K562 (cell line): Measurements from ENCODE around the gene ANKS1A. TPM values are rescaled to one million over a fixed set of nuclear protein-coding genes. Genes with fewer than 3 reads are reported as not detected.
A peak's percentile ranks its signal among the peaks of the same experiment; 100 is the strongest.

ENCODE experiments used
- ATF1 ChIP-seq, 2 experiments: fragments of 450-650 bp in 1 of 2; IDR thresholded peaks; 2 replicates each; pipeline ENCODE4 v1.6.1; 2016; ENCODE audit warnings: missing compliant biosample characterization in 1 of 2, missing genetic modification characterization in 1 of 2
- COPS2 ChIP-seq: fragments of 450-650 bp; conservative IDR thresholded peaks from 2 replicates; pipeline ENCODE4 v1.6.1; 2016; ENCODE audit warnings: mild to moderate bottlenecking, moderate library complexity
- MECOM ChIP-seq: fragments of 250-450 bp; sonication (Bioruptor Pico); IDR thresholded peaks from 2 replicates; pipeline ENCODE4 v1.8.0; 2022; ENCODE audit warnings: inconsistent platforms
- RBM25 ChIP-seq: fragments of 200-400 bp; formaldehyde crosslinking; IDR thresholded peaks from 2 replicates; pipeline ENCODE4 v1.6.1; 2018; ENCODE audit warnings: low read length, low read depth, moderate library complexity; ENCODE audit not compliant: severe bottlenecking
- RBM39 ChIP-seq: fragments of 200-400 bp; formaldehyde crosslinking; optimal IDR thresholded peaks from 2 replicates; pipeline ENCODE3; 2018; ENCODE audit warnings: low read depth, low read length
- SMAD1 ChIP-seq: fragments of 150-350 bp; IDR thresholded peaks from 2 replicates; pipeline ENCODE4 v1.6.1; 2014; ENCODE audit warnings: low read length, low read depth; ENCODE audit not compliant: partially characterized antibody
- STAT5A ChIP-seq: IDR thresholded peaks from 2 replicates; pipeline ENCODE4 v1.6.1; 2012; ENCODE audit warnings: low read length, inconsistent platforms, borderline replicate concordance
- TCF3 ChIP-seq: sonication (generic); formaldehyde crosslinking; IDR thresholded peaks from 2 replicates; pipeline ENCODE4 v1.4.0; 2020; ENCODE audit warnings: mild to moderate bottlenecking, missing genetic modification reagents
- ZNF583 ChIP-seq: fragments of 250-450 bp; sonication (Bioruptor Pico); IDR thresholded peaks from 2 replicates; pipeline ENCODE4 v1.4.0; 2020
- ZNF76 ChIP-seq: fragments of 250-450 bp; sonication (Bioruptor Pico); IDR thresholded peaks from 2 replicates; pipeline ENCODE4 v1.4.0; 2020; ENCODE audit warnings: mild to moderate bottlenecking, moderate library complexity, borderline replicate concordance
- polyA plus RNA-seq, 8 experiments: library from polyadenylated mRNA; depleted of rRNA in 4 of 8; stranded (reverse) in 5 of 8; unstranded in 3 of 8; fragments of >200 nt; fragmentation: Nextera tagmentation in 2 of 8; fragmentation: Illumina TruSeq in 1 of 8; extraction: Ambion mirVana in 2 of 8; extraction: Trizol in 1 of 8; gene quantifications; 2 replicates each; pipeline versions ENCODE4 v1.2.1 to v1.2.3, GENCODE V29; 2011 to 2014; ENCODE audit warnings: inconsistent platforms in 1 of 8, missing spikeins in 1 of 8
- total RNA-seq, 7 experiments: library from RNA; depleted of rRNA in 6 of 7; stranded (reverse); fragments of >200 nt in 6 of 7; fragmentation: Illumina TruSeq in 2 of 7; extraction: Trizol in 2 of 7; gene quantifications; 2 replicates each; pipeline versions ENCODE4 v1.2.1 to v1.2.3, GENCODE V29; 2011 to 2021; ENCODE audit warnings: low replicate concordance in 1 of 7
- TF ChIP-seq, protein P1 (sequence below), 2 experiments: fragments of 450-650 bp; IDR thresholded peaks; 2 replicates each; pipeline ENCODE4 v1.6.1; 2016; ENCODE audit warnings: mild to moderate bottlenecking in 2 of 2, borderline replicate concordance in 1 of 2, low read depth in 1 of 2, moderate library complexity in 1 of 2
- TF ChIP-seq, protein P2 (sequence below), 2 experiments: fragments of 450-650 bp in 1 of 2; sonication (generic) in 1 of 2; formaldehyde crosslinking; conservative IDR thresholded peaks; 2 replicates each; pipeline versions ENCODE4 v1.4.0 to v1.8.1; 2020 to 2022; ENCODE audit warnings: mild to moderate bottlenecking in 1 of 2, missing genetic modification reagents in 1 of 2
- TF ChIP-seq, protein P3 (sequence below), 2 experiments: fragments of 450-650 bp; conservative IDR thresholded peaks; 2 replicates each; pipeline ENCODE4 v1.6.1; 2017; ENCODE audit warnings: mild to moderate bottlenecking in 2 of 2, moderate library complexity in 2 of 2
- TF ChIP-seq, protein P4 (sequence below): fragments of 150-350 bp; conservative IDR thresholded peaks from 2 replicates; pipeline ENCODE4 v1.6.1; 2014; ENCODE audit warnings: low read length

ANKS1A gene
- total and polyA plus RNA-seq, 9 of the 15 experiments (the other 6 are each of a cell fraction or from before 2014, with no cell fraction given): 1.1 to 13.8 (median 5.3) TPM

DNA sequence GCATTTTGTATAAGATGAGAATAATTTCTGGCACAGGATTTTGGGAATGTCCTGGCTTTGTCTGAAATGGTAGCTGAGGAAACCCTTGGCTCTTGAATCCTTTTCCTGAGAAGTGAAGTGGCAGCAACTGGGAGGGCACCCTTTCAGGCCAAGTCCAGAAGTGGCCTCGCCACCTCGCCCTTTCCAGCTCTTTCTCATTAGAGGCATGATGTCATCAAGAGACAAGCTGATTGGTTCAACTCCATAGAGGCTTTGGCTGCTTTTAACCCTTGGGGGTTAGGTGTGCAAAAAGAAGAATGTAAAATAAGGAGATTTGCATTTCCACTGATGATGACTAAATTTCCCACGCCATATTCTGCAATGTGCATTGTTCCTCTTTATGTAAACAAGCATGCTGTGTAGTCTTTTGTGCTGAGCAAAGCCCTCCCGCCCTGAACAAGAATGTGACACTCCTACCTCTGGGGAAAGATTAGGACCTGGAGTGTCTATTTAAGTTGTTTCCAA, 135.5 kb downstream of the ANKS1A start (continued):
- TF ChIP-seq STAT5A: no peak
- 0 out of 2 replicates have a peak, but pooled peaks have one; percentile 15 for TF ChIP-seq TCF3 (CRISPR knock-in tag)
- TF ChIP-seq, protein P1, sequence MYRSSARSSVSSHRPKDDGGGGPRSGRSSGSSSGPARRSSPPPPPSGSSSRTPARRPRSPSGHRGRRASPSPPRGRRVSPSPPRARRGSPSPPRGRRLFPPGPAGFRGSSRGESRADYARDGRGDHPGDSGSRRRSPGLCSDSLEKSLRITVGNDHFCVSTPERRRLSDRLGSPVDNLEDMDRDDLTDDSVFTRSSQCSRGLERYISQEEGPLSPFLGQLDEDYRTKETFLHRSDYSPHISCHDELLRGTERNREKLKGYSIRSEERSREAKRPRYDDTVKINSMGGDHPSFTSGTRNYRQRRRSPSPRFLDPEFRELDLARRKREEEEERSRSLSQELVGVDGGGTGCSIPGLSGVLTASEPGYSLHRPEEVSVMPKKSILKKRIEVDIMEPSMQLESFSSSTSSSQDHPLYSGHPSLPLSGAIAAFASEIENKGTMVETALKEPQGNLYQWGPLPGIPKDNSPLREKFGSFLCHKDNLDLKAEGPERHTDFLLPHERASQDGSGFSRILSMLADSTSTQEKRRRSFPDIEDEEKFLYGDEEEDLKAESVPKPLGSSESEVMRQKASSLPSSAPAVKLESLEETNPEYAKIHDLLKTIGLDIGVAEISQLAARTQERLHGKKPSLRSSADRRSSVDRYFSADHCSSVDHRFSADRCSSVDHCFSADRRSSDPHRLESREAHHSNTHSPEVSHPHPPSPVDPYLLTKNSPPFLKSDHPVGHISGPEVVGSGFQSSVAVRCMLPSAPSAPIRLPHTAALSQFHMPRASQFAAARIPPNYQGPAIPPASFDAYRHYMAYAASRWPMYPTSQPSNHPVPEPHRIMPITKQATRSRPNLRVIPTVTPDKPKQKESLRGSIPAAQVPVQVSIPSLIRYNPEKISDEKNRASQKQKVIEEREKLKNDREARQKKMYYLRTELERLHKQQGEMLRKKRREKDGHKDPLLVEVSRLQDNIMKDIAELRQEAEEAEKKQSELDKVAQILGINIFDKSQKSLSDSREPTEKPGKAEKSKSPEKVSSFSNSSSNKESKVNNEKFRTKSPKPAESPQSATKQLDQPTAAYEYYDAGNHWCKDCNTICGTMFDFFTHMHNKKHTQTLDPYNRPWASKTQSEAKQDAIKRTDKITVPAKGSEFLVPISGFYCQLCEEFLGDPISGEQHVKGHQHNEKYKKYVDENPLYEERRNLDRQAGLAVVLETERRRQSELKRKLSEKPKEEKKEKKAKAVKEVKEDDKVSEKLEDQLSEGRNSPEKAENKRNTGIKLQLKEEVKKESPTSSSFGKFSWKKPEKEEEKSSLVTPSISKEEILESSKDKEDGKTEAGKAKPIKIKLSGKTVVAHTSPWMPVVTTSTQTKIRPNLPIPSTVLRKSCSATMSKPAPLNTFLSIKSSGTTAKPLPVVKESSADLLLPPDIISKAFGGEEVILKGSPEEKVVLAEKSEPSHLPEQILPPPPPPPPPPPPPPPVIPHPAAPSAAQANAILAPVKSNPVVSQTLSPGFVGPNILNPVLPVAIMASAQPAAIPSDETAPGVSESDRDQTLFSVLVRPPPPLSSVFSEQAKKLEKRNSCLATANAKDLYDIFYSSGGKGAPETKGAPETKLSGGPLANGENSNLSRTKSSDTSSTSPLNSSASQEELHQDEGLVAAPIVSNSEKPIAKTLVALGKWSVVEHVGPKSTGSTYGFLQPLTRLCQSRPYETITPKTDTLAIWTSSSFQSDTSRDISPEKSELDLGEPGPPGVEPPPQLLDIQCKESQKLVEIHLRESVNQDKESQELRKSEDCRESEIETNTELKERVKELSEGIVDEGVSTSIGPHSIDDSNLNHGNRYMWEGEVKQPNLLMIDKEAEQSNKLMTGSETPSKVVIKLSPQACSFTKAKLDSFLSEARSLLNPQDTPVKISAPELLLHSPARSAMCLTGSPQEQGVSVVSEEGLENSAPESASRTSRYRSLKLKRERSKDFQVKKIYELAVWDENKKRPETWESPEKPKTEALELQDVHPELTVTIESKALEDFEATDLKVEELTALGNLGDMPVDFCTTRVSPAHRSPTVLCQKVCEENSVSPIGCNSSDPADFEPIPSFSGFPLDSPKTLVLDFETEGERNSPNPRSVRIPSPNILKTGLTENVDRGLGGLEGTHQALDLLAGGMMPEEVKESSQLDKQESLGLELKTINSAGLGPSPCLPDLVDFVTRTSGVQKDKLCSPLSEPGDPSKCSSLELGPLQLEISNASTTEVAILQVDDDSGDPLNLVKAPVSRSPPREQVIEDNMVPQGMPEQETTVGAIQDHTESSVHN (IDR thresholded peaks at IDR 0.05; ENCODE audit: borderline replicate concordance in 1 of 2, low read depth in 1 of 2): no peak
- no peak for TF ChIP-seq ZNF76
- no peak for TF ChIP-seq ZNF583 (CRISPR knock-in tag)
- TF ChIP-seq, protein P2, sequence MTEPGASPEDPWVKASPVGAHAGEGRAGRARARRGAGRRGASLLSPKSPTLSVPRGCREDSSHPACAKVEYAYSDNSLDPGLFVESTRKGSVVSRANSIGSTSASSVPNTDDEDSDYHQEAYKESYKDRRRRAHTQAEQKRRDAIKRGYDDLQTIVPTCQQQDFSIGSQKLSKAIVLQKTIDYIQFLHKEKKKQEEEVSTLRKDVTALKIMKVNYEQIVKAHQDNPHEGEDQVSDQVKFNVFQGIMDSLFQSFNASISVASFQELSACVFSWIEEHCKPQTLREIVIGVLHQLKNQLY (CRISPR knock-in tag; conservative IDR thresholded peaks at IDR 0.05): no peak
- no peak for TF ChIP-seq ATF1 (CRISPR knock-in tag; IDR thresholded peaks at IDR 0.05)
- peak; percentile 42; the same call in 1 of the 2 replicates for TF ChIP-seq ATF1 (tag; IDR thresholded peaks at IDR 0.05)
- TF ChIP-seq, protein P3, sequence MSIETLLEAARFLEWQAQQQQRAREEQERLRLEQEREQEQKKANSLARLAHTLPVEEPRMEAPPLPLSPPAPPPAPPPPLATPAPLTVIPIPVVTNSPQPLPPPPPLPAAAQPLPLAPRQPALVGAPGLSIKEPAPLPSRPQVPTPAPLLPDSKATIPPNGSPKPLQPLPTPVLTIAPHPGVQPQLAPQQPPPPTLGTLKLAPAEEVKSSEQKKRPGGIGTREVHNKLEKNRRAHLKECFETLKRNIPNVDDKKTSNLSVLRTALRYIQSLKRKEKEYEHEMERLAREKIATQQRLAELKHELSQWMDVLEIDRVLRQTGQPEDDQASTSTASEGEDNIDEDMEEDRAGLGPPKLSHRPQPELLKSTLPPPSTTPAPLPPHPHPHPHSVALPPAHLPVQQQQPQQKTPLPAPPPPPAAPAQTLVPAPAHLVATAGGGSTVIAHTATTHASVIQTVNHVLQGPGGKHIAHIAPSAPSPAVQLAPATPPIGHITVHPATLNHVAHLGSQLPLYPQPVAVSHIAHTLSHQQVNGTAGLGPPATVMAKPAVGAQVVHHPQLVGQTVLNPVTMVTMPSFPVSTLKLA (conservative IDR thresholded peaks at IDR 0.05): peak; percentile 41 to 46; a peak in 1 of 4 replicates
- TF ChIP-seq RBM39: no peak
- TF ChIP-seq RBM25: peak; percentile 37
- TF ChIP-seq SMAD1: no peak
- TF ChIP-seq MECOM (CRISPR knock-in tag): no peak
- TF ChIP-seq, protein P4, sequence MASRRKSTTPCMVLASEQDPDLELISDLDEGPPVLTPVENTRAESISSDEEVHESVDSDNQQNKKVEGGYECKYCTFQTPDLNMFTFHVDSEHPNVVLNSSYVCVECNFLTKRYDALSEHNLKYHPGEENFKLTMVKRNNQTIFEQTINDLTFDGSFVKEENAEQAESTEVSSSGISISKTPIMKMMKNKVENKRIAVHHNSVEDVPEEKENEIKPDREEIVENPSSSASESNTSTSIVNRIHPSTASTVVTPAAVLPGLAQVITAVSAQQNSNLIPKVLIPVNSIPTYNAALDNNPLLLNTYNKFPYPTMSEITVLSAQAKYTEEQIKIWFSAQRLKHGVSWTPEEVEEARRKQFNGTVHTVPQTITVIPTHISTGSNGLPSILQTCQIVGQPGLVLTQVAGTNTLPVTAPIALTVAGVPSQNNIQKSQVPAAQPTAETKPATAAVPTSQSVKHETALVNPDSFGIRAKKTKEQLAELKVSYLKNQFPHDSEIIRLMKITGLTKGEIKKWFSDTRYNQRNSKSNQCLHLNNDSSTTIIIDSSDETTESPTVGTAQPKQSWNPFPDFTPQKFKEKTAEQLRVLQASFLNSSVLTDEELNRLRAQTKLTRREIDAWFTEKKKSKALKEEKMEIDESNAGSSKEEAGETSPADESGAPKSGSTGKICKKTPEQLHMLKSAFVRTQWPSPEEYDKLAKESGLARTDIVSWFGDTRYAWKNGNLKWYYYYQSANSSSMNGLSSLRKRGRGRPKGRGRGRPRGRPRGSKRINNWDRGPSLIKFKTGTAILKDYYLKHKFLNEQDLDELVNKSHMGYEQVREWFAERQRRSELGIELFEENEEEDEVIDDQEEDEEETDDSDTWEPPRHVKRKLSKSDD: no peak
- TF ChIP-seq COPS2: no peak
